Measurements from ENCODE around the gene MTX1.

GRCh38 chr1:155223047-155223446 lies 14.6 kb downstream of the MTX1 start:
- TF ChIP-seq CTCF (IDR thresholded peaks at IDR 0.05) (no peak), POLR2A (IDR thresholded peaks at IDR 0.05) (no peak)
